Esophagus muscularis mucosa (tissue), 3 donors: ENCODE results near the gene WDR13.

Experiments used
- CTCF ChIP-seq, 3 experiments: fragments of 200-600 bp in 2 of 3; fragments of 450-650 bp in 1 of 3; sonication (generic) in 2 of 3; IDR thresholded peaks; one replicate each; pipeline ENCODE4 v1.5.1; 2017 to 2019; ENCODE audit warnings: antibody characterized with exemption in 3 of 3, mild to moderate bottlenecking in 2 of 3, moderate library complexity in 1 of 3
- POLR2A ChIP-seq: fragments of 450-650 bp; IDR thresholded peaks from one replicate; pipeline ENCODE4 v1.6.1; 2017; ENCODE audit warnings: antibody characterized with exemption, moderate library complexity, mild to moderate bottlenecking, low read depth
- POLR2AphosphoS5 ChIP-seq, 2 donors: sonication (generic); formaldehyde crosslinking; IDR thresholded peaks; one replicate each; pipeline ENCODE4 v1.6.1; 2017; ENCODE audit warnings: antibody characterized with exemption in 2 of 2

DNA sequence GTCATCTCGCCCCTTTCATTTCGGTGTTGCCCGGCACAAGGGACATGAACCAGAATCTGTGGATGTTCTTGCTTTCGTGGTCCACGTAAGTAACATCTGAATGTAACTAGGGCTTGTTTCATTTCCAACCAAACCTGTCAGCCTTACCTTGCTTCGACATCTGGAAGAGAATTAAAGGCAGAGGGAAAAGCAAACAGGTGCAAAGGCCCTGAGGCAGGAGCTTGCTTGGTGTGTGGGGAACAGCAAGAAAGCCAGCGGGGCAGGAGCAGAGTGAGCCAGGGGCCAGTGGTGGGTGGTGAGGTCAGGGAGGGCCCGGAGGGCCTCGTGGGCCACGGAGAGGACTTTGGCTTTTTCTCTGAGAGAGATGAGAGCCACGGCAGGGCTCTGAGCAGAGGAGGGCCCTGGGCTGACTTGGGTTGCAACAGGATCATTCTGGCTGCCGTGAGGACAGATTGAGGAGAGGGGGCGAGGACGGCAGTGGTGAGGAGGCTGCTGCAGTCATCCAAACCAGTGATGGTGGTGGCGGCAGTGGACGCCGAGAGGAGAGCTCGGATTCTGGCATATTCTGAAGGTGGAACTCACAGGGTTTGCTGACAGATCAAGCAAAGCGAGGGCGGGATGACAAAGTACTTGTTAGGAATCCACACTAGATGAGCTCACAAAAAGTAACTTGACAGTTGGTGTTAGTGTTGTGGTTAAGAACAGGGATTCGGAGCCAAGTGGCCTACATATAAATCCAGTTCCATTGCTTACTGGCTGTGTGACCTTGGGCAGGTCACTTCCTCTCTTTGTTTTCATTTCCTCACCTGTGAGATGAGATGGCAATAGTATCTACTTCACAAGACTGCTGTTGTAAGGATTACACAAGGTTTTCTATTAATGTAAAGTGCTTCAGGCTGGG, 6.8 kb upstream of the WDR13 start:
- TF ChIP-seq CTCF (IDR thresholded peaks at IDR 0.05) (no peak), POLR2A (no peak), POLR2AphosphoS5 (IDR thresholded peaks at IDR 0.05) (no peak)
